Activated effector memory CD4-positive, alpha-beta T cell treated with anti-CD3 and anti-CD28 coated beads, Interleukin-2, amount 50 U/mL, for 16 hours (primary cell): Measurements from ENCODE around the gene FITM1.
A peak's percentile ranks its signal among the peaks of the same experiment; 100 is the strongest.

Experiments used
- DNase-seq: peaks from one replicate; pipeline ENCODE4 v3.0.0-alpha.2; 2020

FITM1 gene

DNA sequence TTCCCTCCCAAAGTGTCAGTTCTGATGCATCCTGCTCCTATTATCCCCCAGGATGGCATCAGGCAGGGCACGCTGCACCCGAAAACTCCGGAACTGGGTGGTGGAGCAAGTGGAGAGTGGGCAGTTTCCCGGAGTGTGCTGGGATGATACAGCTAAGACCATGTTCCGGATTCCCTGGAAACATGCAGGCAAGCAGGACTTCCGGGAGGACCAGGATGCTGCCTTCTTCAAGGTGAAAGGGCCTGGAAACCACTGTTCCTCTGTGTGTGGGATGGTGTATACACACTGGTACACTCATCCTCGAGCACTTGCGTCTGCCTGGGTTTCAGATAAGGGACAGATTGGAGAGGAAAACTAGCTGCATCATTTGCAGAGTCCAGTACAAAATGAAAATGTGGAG, 31.6 kb downstream of the FITM1 start:
- peak; percentile 72 for DNase-seq

DNA sequence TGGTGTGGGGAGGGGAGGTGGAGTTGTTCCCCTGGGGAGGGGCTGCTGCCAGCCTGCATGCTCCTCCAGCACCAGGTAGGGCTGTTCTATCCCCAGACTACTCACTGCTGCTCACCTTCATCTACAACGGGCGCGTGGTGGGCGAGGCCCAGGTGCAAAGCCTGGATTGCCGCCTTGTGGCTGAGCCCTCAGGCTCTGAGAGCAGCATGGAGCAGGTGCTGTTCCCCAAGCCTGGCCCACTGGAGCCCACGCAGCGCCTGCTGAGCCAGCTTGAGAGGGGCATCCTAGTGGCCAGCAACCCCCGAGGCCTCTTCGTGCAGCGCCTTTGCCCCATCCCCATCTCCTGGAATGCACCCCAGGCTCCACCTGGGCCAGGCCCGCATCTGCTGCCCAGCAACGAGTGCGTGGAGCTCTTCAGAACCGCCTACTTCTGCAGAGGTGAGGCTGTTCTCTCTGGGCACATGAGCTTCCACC, 34.1 kb downstream of the FITM1 start:
- no peak for DNase-seq

DNA sequence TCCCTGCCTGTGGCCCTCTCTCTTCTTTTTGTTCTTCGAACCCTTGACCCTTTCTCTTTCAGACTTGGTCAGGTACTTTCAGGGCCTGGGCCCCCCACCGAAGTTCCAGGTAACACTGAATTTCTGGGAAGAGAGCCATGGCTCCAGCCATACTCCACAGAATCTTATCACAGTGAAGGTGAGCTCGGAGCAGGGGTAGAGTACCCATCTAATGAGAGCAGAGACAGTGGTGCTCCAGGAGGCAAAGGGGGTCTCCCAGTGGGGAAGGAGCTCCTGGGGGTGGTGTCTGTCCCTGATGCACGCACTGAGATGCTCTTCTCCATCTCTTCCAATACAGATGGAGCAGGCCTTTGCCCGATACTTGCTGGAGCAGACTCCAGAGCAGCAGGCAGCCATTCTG, 35.3 kb downstream of the FITM1 start:
- no peak for DNase-seq

DNA sequence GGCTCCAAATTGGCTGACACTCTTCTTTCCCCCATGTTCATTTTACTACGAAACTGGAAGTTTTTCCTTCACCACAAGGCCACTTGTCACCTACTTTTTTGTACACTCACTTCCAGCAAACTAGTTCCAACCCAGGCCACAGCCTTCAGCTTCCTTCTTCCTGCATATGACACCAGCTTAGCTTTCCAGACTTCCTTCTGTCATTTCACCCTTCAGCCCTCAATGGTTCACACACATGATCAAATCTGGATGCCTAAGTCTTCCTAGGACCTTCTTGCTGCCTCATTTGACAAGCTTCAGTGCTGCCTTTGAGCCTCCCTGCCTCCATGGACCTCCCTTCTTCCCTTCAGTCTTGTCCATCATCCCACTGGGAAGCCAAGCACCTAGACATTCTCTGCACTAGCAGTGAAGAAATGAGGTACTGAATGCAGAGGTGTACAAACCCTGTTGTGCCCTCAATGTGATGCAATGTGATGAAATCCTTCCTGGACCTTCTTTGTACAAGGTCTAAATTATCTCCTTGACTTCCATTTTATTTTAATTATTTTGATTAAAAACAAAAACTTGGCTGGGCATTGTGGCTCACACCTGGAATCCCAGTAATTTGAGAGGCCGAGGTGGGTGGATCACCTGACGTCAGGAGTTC, 37.1 kb downstream of the FITM1 start:
- no peak for DNase-seq

DNA sequence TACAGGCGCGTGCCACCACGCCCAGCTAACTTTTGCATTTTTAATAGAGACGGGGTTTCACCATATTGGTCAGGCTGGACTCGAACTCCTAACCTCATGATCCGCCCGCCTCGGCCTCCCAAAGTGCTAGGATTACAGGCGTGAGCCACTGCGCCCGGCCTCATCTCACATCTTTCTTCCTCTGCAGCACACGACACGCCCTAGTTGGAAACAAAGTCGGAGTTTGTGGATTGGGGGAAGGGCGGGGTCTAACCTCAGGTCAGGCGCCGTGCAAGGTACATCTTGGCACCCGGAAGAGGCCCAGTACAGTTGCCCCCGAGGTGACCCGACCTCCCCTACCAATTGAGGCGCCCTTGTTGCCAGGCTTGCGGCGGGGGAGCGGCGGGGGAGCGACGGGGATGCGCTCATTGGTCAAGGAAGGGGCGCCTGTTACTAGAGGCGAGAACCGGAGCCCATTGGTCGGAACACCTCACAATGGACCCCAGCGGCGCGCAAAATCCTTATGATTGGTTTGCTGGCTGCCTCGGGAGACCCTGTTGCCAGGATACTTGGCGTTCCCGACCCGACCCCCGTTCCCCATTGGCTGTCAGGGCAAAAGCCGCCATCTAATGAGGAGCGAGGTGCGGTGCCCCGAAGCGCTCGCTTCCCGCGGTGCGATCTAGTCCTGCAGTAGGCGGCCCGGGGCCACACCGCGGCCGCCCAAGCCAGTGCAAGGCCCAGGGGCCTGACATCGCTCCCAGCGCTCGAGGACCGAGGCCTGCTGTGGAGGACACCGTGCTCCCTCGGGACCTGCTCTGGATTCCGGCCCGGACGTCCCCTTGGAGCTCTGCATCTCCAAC, 41.2 kb downstream of the FITM1 start, which contains the start of gene REC8:
Gene REC8 (plus strand): TSS at position 659 of the 839 bp plus-strand sequence. CDS start 473 bp downstream, outside the sequence.
- peak; percentile 88 for DNase-seq

DNA sequence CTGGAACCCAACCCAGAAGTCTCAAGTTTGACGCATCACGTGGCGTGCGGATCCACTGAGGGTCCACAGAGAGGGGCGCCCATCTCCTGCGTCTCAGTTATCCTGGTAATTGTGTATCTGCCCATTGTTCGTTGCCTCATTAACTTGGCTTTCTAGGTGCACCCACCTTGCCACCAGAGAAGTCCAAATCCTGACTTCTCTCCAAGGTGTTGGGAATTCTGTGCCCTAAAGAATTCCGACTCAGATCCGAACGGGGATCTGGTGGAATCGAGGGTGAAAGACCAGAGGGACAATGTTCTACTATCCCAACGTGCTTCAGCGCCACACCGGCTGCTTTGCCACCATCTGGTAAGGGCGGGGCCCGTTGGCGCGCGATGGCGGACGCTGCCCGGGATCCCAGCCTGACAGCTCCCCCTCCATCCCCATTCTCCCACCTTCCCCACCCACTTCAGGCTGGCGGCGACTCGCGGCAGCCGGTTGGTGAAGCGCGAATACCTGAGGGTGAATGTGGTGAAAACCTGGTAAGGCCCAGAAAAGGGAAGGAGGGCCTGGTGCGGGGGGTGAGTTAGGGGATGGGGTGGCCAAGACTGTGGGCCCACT, 41.9 kb downstream of the FITM1 start:
- no peak for DNase-seq

DNA sequence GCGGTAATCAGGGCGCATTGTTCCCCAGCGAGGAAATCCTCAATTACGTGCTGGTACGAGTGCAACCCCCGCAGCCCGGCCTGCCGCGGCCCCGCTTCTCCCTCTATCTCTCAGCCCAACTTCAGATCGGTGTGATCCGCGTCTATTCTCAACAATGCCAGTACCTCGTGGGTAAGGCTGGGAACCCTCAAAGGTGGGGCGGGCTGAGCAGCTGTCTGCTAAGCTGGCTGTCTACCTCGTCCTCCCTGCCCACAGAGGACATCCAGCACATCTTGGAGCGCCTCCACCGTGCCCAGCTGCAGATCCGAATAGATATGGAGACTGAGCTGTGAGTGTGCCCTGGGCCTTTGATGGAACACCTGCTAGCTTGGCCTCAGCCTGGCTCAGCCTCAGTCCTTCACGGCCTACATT, 42.4 kb downstream of the FITM1 start:
- DNase-seq: no peak

DNA sequence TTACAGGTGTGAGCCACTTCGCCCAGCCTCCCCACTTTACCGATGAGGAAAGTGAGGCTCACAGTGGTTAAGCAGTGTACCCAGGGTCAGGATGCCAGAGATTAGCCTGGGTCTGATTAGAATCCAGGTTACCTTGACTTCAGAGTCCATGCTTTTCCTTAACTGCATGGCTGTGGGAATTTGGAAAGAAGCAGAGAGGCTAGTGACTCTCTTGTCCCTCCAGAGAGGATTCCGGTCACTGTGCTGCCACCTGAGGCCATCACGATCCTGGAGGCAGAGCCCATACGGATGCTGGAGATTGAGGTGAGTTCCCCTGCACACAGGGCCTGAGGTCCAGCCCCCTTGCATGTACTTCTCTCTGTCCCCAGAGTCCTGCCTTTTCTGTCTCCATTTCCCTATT, 46.1 kb downstream of the FITM1 start:
- DNase-seq: no peak

DNA sequence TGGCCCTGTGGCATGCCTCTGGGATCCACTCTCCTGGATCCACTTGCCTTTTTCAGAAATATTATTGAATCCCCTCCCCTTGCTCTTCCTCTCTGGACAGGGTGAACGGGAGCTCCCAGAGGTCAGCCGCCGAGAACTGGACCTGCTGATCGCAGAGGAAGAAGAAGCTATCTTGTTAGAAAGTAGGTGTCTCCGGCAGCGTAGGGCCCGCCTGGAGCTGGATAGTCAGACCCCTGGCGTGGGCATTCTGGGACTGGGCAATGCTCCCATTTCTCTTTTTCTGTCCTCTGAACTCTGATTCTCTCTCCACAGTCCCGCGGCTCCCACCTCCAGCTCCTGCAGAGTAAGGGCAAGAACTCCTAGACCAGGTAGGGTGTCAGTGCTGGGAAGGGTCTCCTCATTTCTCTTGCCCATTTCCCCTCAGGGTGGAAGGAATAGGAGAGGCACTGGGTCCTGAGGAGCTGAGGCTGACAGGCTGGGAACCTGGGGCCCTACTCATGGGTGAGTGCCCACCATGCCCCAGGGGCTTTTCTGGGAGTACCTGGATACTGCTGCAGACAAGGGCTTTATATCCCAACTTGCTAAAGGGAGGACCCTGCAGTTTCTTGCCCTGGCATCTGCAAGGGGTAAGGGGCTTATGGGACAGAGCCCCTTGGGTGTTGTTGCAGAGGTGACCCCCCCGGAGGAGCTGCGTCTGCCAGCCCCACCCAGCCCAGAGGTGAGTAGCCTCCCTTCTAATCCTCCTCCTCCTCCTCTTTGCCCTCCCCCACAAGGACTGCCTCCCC, 46.8 kb downstream of the FITM1 start:
- no peak for DNase-seq

DNA sequence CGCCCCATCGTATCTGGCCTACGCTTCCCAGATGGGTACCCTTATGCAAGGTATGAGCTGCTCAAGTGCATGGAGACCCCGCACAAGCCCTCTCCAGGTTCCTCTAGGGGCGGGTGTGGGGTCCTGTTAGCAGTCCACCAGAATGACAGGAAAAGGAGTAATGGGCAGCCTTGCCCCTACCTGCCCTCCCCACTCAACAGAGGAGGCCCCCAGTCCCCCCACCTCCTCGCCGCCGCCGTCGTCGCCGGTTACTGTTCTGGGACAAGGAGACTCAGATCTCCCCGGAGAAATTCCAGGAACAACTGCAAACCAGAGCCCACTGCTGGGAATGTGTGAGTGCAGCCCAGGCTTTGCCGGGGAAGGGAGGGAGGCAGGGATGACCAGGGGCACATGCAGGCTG, 47.4 kb downstream of the FITM1 start:
- DNase-seq: no peak

DNA sequence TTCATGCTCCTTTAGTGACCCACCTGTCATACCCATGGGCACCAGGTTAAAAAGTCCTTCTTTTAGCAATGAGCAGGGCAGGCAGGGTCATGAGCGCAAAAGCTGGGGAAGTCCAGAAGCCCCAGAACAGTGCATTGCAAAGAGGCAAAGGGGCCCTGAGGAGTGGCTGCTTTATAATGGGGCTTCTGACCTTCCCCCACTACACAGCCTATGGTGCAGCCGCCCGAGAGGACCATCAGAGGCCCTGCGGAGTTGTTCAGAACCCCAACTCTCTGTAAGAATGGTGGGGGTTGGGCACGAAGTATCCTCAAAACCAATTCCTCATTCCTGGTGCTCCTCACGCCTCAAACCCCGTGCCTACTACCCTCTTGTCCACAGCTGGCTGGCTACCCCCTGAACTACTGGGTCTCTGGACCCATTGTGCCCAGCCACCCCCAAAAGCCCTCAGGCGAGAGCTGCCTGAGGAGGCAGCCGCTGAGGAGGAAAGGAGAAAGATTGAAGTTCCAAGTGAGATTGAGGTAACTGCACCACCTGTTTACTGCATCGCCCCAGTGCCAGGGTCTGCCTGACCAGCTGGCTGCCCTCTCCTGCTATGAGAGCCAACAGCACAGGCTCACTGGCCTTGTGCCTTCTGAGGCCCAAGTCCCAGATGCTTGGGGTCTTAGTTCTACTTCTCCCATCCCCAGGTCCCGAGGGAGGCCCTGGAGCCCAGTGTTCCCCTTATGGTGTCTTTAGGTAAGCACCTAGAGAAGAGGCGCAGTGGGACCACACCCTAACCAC, 48.1 kb downstream of the FITM1 start:
- no peak for DNase-seq

DNA sequence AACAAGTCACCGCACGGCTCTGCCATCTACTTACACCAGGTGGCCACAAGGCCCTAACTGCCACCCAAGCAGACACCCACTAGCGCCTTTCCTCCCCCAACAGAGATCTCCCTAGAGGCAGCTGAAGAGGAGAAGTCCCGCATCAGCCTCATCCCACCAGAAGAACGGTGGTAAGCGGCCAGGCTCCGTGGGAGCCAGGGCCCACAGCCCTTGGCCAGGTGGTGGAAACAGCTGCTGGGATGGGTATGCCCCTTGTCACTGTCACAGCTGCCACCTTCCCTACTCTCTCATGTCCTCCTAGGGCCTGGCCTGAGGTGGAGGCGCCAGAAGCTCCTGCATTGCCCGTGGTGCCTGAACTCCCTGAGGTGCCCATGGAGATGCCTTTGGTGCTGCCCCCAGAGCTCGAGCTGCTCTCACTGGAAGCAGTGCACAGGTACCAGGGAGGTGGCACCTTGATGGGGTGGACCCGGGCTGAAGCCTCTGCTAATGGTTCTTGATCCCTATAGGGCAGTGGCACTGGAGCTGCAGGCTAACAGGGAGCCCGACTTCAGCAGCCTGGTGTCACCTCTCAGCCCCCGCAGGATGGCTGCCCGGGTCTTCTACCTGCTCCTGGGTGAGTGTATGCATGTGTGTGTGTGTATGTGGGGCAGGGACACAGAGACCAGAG, 49.0 kb downstream of the FITM1 start:
- no peak for DNase-seq

DNA sequence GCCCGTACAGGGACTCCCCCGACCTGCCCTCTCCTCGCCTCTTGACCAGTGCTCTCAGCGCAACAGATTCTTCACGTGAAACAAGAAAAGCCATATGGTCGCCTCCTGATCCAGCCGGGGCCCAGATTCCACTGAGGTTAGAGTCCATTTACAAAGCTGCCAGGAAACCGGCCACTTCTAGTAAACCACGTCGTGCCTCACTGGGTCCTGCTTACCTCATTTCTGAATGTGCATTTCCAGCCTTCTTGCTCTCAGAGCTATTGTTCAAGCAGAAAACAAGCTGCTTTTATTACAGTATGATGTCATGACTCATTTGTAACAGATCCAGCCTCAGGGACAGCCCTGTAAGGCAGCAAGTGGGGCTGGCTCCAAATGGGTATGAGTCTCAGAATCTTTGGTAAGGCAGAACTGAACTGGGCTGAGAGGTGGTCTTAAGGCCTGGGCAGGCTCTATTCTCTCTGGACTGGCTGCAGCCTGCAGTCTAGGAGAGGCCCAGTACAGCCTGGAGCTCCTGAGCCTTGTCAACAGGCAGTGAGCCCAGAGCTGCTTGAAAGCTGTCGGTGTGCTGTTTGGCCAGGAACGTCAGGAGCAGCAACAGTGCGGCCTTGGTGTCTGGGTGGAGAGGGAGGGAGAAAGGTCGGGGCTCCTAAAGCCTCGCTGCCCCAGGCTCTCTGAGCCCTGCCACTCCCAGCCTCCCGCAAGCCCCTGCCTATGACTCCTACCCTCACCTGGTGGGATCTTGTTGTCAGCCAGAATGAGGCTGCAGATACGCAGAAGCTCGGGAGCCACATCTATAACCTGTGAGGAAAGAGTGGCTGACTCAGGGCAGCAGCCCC, 49.7 kb downstream of the FITM1 start:
- no peak for DNase-seq

DNA sequence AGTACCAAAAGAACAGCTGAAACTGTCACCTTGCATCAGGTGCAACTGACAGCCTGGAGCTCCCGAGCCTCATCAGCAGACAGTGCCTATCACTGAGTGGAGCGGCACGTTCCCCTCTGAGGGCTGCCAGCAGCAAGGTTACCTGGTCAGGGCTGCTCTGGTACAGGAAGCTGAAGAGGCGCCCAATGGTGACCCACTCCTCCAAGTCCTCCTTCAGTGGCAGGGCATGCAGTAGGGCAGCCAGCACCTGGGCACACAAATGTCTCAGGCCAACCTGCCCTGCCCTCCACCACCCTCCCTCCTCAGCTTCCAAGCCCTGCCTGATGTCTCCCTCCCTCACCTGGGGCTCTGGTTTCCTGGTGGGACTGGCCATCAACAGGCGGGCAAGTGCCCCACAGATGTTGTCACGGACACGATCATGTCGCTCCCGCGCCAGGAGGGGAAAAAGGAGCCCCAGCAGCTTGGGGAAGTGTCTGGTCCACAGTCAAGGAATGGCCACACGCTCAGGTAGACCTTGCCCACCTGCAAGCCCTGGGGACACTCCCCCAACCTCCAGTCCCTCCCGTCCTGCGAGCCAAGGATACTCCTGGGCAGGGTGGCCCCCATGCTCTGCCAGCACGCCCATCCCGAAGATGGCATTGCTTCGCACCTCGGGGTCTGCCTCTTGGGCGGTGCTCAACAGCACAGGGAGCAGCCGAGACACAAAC, 51.1 kb downstream of the FITM1 start:
- DNase-seq: no peak
